Liver (tissue), 9 donors: ENCODE data around the gene S100A13. TPM values are rescaled to one million over a fixed set of nuclear protein-coding genes. Genes with fewer than 3 reads are reported as not detected.

Experiments used
- DNase-seq: peaks from one replicate; pipeline ENCODE4 v3.0.0-alpha.2; 2017; ENCODE audit warnings: low spot score
- H3K27ac ChIP-seq, 2 donors: one replicate each; pipeline ENCODE4 v1.7.0; 2013; ENCODE audit warnings: inconsistent platforms in 2 of 2, low read length in 2 of 2, control low read depth in 1 of 2, low read depth in 1 of 2, mild to moderate bottlenecking in 1 of 2
- H3K27me3 ChIP-seq, 4 donors: one replicate each; pipeline versions ENCODE4 v1.6.1 to v1.7.0; 2013; ENCODE audit warnings: low read length in 3 of 4, inconsistent platforms in 1 of 4, mild to moderate bottlenecking in 1 of 4, moderate library complexity in 1 of 4; ENCODE audit not compliant: control insufficient read depth in 4 of 4, insufficient read depth in 4 of 4
- H3K36me3 ChIP-seq, 4 donors: one replicate each; pipeline versions ENCODE4 v1.6.1 to v1.7.0; 2013; ENCODE audit warnings: low read length in 3 of 4, mild to moderate bottlenecking in 3 of 4, low read depth in 1 of 4, moderate library complexity in 1 of 4; ENCODE audit not compliant: control insufficient read depth in 4 of 4, insufficient read depth in 3 of 4
- H3K4me1 ChIP-seq, 4 donors: one replicate each; pipeline versions ENCODE4 v1.6.1 to v1.7.0; 2013; ENCODE audit warnings: low read length in 3 of 4, mild to moderate bottlenecking in 3 of 4, moderate library complexity in 1 of 4; ENCODE audit not compliant: control insufficient read depth in 4 of 4, insufficient read depth in 4 of 4
- H3K4me3 ChIP-seq, 3 donors: one replicate each; pipeline versions ENCODE4 v1.6.1 to v1.7.0; 2013; ENCODE audit warnings: low read length in 3 of 3, control low read depth in 1 of 3, low read depth in 1 of 3, mild to moderate bottlenecking in 1 of 3
- H3K9ac ChIP-seq, 2 donors: one replicate each; pipeline ENCODE4 v1.7.0; 2013; ENCODE audit warnings: low read length in 2 of 2, mild to moderate bottlenecking in 2 of 2, moderate library complexity in 2 of 2, control low read depth in 1 of 2, low read depth in 1 of 2
- H3K9me3 ChIP-seq, 4 donors: one replicate each; pipeline versions ENCODE4 v1.6.1 to v1.7.0; 2013; ENCODE audit warnings: low read length in 3 of 4; ENCODE audit not compliant: control insufficient read depth in 4 of 4
- ATF3 ChIP-seq: IDR thresholded peaks from 2 replicates; pipeline ENCODE4 v1.6.1; 2016; ENCODE audit warnings: antibody characterized with exemption
- CTCF ChIP-seq: fragments of 150-350 bp; IDR thresholded peaks from 2 replicates; pipeline ENCODE4 v1.5.1; 2017; ENCODE audit warnings: improper control_type of control experiment, low read depth, low read length; ENCODE audit not compliant: missing input control
- EGR1 ChIP-seq, 2 donors: IDR thresholded peaks; 2 replicates each; pipeline ENCODE4 v1.6.1; 2016 to 2018; ENCODE audit warnings: antibody characterized with exemption in 2 of 2, low read depth in 2 of 2
- FOXA1 ChIP-seq: IDR thresholded peaks from 2 replicates; pipeline ENCODE4 v1.6.1; 2016; ENCODE audit warnings: antibody characterized with exemption
- FOXA2 ChIP-seq: IDR thresholded peaks from 2 replicates; pipeline ENCODE4 v1.6.1; 2016; ENCODE audit warnings: antibody characterized with exemption
- GABPA ChIP-seq, 2 donors: IDR thresholded peaks in 1 of 2; conservative IDR thresholded peaks in 1 of 2; 2 replicates each; pipeline ENCODE4 v1.6.1; 2016; ENCODE audit warnings: antibody characterized with exemption in 2 of 2, mild to moderate bottlenecking in 1 of 2, moderate library complexity in 1 of 2
- HNF4A ChIP-seq, 2 donors: conservative IDR thresholded peaks; 2 replicates each; pipeline ENCODE4 v1.6.1; 2016; ENCODE audit warnings: antibody characterized with exemption in 2 of 2, mild to moderate bottlenecking in 2 of 2
- HNF4G ChIP-seq: IDR thresholded peaks from 2 replicates; pipeline ENCODE4 v1.6.1; 2016; ENCODE audit warnings: antibody characterized with exemption
- JUND ChIP-seq, 2 donors: IDR thresholded peaks; 2 replicates each; pipeline ENCODE4 v1.6.1; 2016; ENCODE audit warnings: antibody characterized with exemption in 2 of 2
- NR2F2 ChIP-seq: IDR thresholded peaks from 2 replicates; pipeline ENCODE4 v1.6.1; 2016; ENCODE audit warnings: antibody characterized with exemption
- RAD21 ChIP-seq, 2 donors: IDR thresholded peaks; 2 replicates each; pipeline ENCODE4 v1.6.1; 2016; ENCODE audit warnings: antibody characterized with exemption in 2 of 2, mild to moderate bottlenecking in 2 of 2
- RXRA ChIP-seq, 2 donors: IDR thresholded peaks; 2 replicates each; pipeline ENCODE4 v1.6.1; 2017 to 2018; ENCODE audit warnings: antibody characterized with exemption in 2 of 2, mild to moderate bottlenecking in 1 of 2
- SP1 ChIP-seq: IDR thresholded peaks from 2 replicates; pipeline ENCODE4 v1.6.1; 2018; ENCODE audit warnings: antibody characterized with exemption, mild to moderate bottlenecking
- TAF1 ChIP-seq: conservative IDR thresholded peaks from 2 replicates; pipeline ENCODE4 v1.6.1; 2016; ENCODE audit warnings: antibody characterized with exemption, mild to moderate bottlenecking
- YY1 ChIP-seq: IDR thresholded peaks from 2 replicates; pipeline ENCODE4 v1.6.1; 2016; ENCODE audit warnings: antibody characterized with exemption, mild to moderate bottlenecking
- WGBS: extraction: QIAGEN DNeasy Blood & Tissue Kit; methylation state at CpG from one replicate; pipeline ENCODE4 v1.1.7; 2013; 5-methylcytosine and 5-hydroxymethylcytosine counted together
- polyA plus RNA-seq, 2 donors: library from polyadenylated mRNA; stranded (reverse) in 1 of 2; unstranded in 1 of 2; fragments of 200-250 nt in 1 of 2; fragments of >200 nt in 1 of 2; fragmentation: Nextera tagmentation in 1 of 2; extraction: Ambion mirVana in 1 of 2; gene quantifications; one replicate each; pipeline versions ENCODE4 v1.2.1 to v1.2.3, GENCODE V29; 2013 to 2015
- total RNA-seq, 2 donors: library from RNA; depleted of rRNA; stranded (reverse); fragments of >200 nt; gene quantifications; one replicate each; pipeline ENCODE4 v1.2.3, GENCODE V29; 2014
- TF ChIP-seq, protein P1 (sequence below): IDR thresholded peaks from 2 replicates; pipeline ENCODE4 v1.6.1; 2016; ENCODE audit warnings: antibody characterized with exemption, mild to moderate bottlenecking
- TF ChIP-seq, protein P2 (sequence below): IDR thresholded peaks from 2 replicates; pipeline ENCODE4 v1.6.1; 2016; ENCODE audit warnings: antibody characterized with exemption
- donor health status: healthy.
- donor health status: healthy.
- donor health status: healthy.
- donor health status: healthy.
- donor health status: healthy.

Gene S100A13
- total and polyA plus RNA-seq, 4 donors, result 5.3 to 23.0 (median 15.7) TPM

- TF ChIP-seq TAF1, result no peak
- TF ChIP-seq SP1, result no peak
- no peak for TF ChIP-seq FOXA1
- TF ChIP-seq YY1, result no peak
- no peak for TF ChIP-seq HNF4A (conservative IDR thresholded peaks at IDR 0.05)
Measured at GRCh38 chr1:153607381-153607780, 19.9 kb downstream of the S100A13 start (continued).

DNA sequence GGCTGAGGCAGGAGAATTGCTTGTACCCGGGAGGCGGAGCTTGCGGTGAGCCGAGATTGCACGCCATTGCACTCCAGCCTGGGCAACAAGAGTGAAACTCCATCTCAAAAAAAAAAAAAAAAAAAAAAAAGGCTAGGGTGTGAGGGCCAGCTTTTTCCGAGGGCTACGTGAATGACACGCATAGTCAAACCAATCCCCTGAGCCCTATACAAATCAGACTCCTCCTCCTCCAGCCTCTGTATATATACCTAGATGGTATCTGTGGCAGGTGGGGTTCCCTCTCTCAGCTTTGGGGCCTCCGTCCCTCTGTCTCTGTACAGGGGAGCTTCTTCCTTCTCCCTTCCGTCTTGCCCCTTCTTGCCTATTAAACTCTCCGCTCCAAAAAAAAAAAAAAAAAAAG, 21.1 kb downstream of the S100A13 start:
- Histone ChIP-seq H3K4me1 (peaks cover 7 to 26% (median 21%) of the 10 kb centered on the region in 4 donors), H3K27ac (no peak overlapping the region)
- WGBS, result 95% methylated on average over 11 of the region's 11 CpGs

DNA sequence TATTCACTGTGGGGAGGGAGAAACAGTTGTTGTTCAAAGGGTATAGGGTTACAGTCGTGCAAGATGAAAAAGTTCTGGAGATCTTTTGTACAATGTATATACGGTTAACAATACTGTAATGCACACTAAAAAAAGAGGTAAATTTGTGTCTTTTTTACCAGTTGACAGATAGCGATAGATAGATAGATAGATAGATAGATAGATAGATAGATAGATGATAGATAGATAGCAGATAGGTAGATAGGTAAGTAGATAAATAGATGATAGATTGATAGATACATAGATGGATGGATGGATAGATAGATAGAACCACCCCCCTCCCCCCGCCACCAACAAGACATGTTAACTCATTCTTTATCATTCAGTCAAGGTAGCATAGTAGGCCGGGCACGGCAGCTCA, 24.6 kb downstream of the S100A13 start:
- peaks cover 0 to 10% (median 5%) of the 10 kb centered on the region in 4 donors for H3K36me3 ChIP-seq
- no peak overlapping the region for H3K27ac ChIP-seq
- no peaks in the 10 kb centered on the region for H3K9me3 ChIP-seq
- no peaks in the 10 kb centered on the region for H3K4me1 ChIP-seq
- H3K27me3 ChIP-seq, result no peaks in the 10 kb centered on the region
- DNase-seq, result no peak
- H3K9ac ChIP-seq, result no peak overlapping the region
- no peak overlapping the region for H3K4me3 ChIP-seq
- 93% methylated on average over 6 of the region's 6 CpGs for WGBS
- no peak for TF ChIP-seq TAF1
- TF ChIP-seq, protein P1, sequence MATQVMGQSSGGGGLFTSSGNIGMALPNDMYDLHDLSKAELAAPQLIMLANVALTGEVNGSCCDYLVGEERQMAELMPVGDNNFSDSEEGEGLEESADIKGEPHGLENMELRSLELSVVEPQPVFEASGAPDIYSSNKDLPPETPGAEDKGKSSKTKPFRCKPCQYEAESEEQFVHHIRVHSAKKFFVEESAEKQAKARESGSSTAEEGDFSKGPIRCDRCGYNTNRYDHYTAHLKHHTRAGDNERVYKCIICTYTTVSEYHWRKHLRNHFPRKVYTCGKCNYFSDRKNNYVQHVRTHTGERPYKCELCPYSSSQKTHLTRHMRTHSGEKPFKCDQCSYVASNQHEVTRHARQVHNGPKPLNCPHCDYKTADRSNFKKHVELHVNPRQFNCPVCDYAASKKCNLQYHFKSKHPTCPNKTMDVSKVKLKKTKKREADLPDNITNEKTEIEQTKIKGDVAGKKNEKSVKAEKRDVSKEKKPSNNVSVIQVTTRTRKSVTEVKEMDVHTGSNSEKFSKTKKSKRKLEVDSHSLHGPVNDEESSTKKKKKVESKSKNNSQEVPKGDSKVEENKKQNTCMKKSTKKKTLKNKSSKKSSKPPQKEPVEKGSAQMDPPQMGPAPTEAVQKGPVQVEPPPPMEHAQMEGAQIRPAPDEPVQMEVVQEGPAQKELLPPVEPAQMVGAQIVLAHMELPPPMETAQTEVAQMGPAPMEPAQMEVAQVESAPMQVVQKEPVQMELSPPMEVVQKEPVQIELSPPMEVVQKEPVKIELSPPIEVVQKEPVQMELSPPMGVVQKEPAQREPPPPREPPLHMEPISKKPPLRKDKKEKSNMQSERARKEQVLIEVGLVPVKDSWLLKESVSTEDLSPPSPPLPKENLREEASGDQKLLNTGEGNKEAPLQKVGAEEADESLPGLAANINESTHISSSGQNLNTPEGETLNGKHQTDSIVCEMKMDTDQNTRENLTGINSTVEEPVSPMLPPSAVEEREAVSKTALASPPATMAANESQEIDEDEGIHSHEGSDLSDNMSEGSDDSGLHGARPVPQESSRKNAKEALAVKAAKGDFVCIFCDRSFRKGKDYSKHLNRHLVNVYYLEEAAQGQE, result no peak
- no peak for TF ChIP-seq HNF4A (conservative IDR thresholded peaks at IDR 0.05)
- TF ChIP-seq RAD21 (IDR thresholded peaks at IDR 0.05), result no peak
- no peak for TF ChIP-seq GABPA (IDR thresholded peaks at IDR 0.05 in 1 of 2, conservative IDR thresholded peaks at IDR 0.05 in 1 of 2)
- no peak for TF ChIP-seq RXRA (IDR thresholded peaks at IDR 0.05)
- TF ChIP-seq SP1, result no peak
- TF ChIP-seq NR2F2, result no peak
- no peak for TF ChIP-seq ATF3
- TF ChIP-seq JUND (IDR thresholded peaks at IDR 0.05), result no peak
- TF ChIP-seq CTCF, result no peak
- TF ChIP-seq, protein P2, sequence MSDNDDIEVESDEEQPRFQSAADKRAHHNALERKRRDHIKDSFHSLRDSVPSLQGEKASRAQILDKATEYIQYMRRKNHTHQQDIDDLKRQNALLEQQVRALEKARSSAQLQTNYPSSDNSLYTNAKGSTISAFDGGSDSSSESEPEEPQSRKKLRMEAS, result no peak
- TF ChIP-seq FOXA2, result no peak

More for the DNA sequence above, 21.1 kb downstream of the S100A13 start:
- TF ChIP-seq RXRA (IDR thresholded peaks at IDR 0.05), result no peak
- TF ChIP-seq JUND (IDR thresholded peaks at IDR 0.05), result no peak
- no peak for TF ChIP-seq GABPA (IDR thresholded peaks at IDR 0.05 in 1 of 2, conservative IDR thresholded peaks at IDR 0.05 in 1 of 2)
- TF ChIP-seq FOXA2, result no peak
- TF ChIP-seq YY1, result no peak
- no peak for TF ChIP-seq EGR1 (IDR thresholded peaks at IDR 0.05; ENCODE audit: low read depth in 2 of 2)
- no peak for TF ChIP-seq HNF4G
- no peak for TF ChIP-seq NR2F2
- H3K27me3 ChIP-seq, result no peaks in the 10 kb centered on the region
- H3K9ac ChIP-seq, result no peak overlapping the region
- DNase-seq, result no peak
- no peaks in the 10 kb centered on the region for H3K9me3 ChIP-seq
- H3K4me3 ChIP-seq, result no peak overlapping the region
- H3K36me3 ChIP-seq, result peaks cover 0 to 10% (median 5%) of the 10 kb centered on the region in 4 donors
